HCT116 (cell line): Measurements from ENCODE around the gene SHC4. TPM values are rescaled to one million over a fixed set of nuclear protein-coding genes. Genes with fewer than 3 reads are reported as not detected.

Source experiments
- ATAC-seq: fragments of 200-7000 bp; cut with Tn5 transposase; 2 replicates; pipeline ENCODE4 v1.9.1; 2020; ENCODE audit warnings: mild to moderate bottlenecking, moderate library complexity
- BruUV-seq: library from RNA; stranded (reverse); fragments of 400-500 nt; replicated peaks from 2 replicates; lab custom pipeline; 2021; lab: Mats Ljungman, UMichigan
- CTCF ChIA-PET: fragments of 300-600 bp; sonication (Branson Sonifier 250); formaldehyde crosslinking; loops from one replicate; lab custom pipeline; 2021; ENCODE audit warnings: antibody characterized with exemption; lab: Charles Lee
- POLR2A ChIA-PET: fragments of 300-600, 350-600 bp; sonication (Branson Sonifier 250); formaldehyde crosslinking; loops from one replicate; lab custom pipeline; 2021; ENCODE audit warnings: antibody characterized with exemption; lab: Charles Lee
- RAD21 ChIA-PET, 2 experiments: fragments of 300-600 bp; sonication (Branson Sonifier 250); formaldehyde crosslinking; loops; one replicate each; lab custom pipeline; 2023; ENCODE audit warnings: low total read pairs in 2 of 2; ENCODE audit not compliant: uncharacterized antibody in 2 of 2, unreplicated experiment in 2 of 2, low non-redundant PET in 1 of 2; lab: Charles Lee
- DNase-seq: peaks from one replicate; pipeline ENCODE4 v3.0.0-alpha.2; 2010; ENCODE audit warnings: low read depth, low spot score
- H2AFZ ChIP-seq: fragments of 200-600 bp; shearing (Covaris generic), sonication (generic); 2 replicates; pipeline ENCODE4 v1.6.1; 2017; ENCODE audit warnings: low read depth, mixed run types, mixed read lengths, antibody characterized with exemption, low read length; ENCODE audit not compliant: poor library complexity, severe bottlenecking
- H3K27ac ChIP-seq: 2 replicates; pipeline ENCODE4 v1.5.1; 2012; ENCODE audit warnings: low read depth, low read length
- H3K27me3 ChIP-seq: fragments of 200-600 bp; sonication (generic); 2 replicates; pipeline ENCODE4 v1.6.1; 2016; ENCODE audit warnings: mixed run types, low read length, mixed read lengths; ENCODE audit not compliant: insufficient read depth
- H3K36me3 ChIP-seq, 2 experiments: fragments of 200-500 bp in 1 of 2; fragments of 200-600 bp in 1 of 2; sonication (Bioruptor generic) in 1 of 2; sonication (generic) in 1 of 2; 2 replicates each; pipeline versions ENCODE4 v1.5.1 to v1.6.1; 2014 to 2016; ENCODE audit warnings: low read length in 2 of 2, inconsistent platforms in 1 of 2, mixed read lengths in 1 of 2, mixed run types in 1 of 2; ENCODE audit not compliant: insufficient read depth in 2 of 2, control insufficient read depth in 1 of 2
- H3K4me1 ChIP-seq, 2 experiments: fragments of 200-600 bp in 1 of 2; sonication (generic) in 1 of 2; 2 replicates each; pipeline versions ENCODE4 v1.5.1 to v1.6.1; 2012 to 2017; ENCODE audit warnings: low read length in 2 of 2, inconsistent platforms in 1 of 2, mild to moderate bottlenecking in 1 of 2, mixed read lengths in 1 of 2, mixed run types in 1 of 2, moderate library complexity in 1 of 2; ENCODE audit not compliant: insufficient read depth in 2 of 2, control insufficient read depth in 1 of 2
- H3K4me2 ChIP-seq: fragments of 200-600 bp; sonication (generic); 2 replicates; pipeline ENCODE4 v1.6.1; 2017; ENCODE audit warnings: mixed run types, low read length, mixed read lengths
- H3K4me3 ChIP-seq, 2 experiments: fragments of 200-600 bp in 1 of 2; sonication (generic) in 1 of 2; replicated peaks in 1 of 2; 2 replicates each; pipeline ENCODE4 v1.5.1; 2011 to 2016; ENCODE audit warnings: low read length in 2 of 2, control low read depth in 1 of 2, low read depth in 1 of 2, mild to moderate bottlenecking in 1 of 2, mixed read lengths in 1 of 2, mixed run types in 1 of 2
- H3K79me2 ChIP-seq: fragments of 200-600 bp; sonication (generic); 2 replicates; pipeline ENCODE4 v1.6.1; 2017; ENCODE audit warnings: mild to moderate bottlenecking, mixed run types, low read length, moderate library complexity, mixed read lengths; ENCODE audit not compliant: insufficient read depth
- H3K9ac ChIP-seq: fragments of 200-600 bp; sonication (generic); 2 replicates; pipeline ENCODE4 v1.6.1; 2016; ENCODE audit warnings: low read length, mixed read lengths
- H3K9me2 ChIP-seq: fragments of 200-600 bp; sonication (generic), shearing (Covaris generic); 2 replicates; pipeline ENCODE4 v1.6.1; 2017; ENCODE audit warnings: mixed run types, mild to moderate bottlenecking, moderate library complexity; ENCODE audit not compliant: insufficient read depth
- H3K9me3 ChIP-seq, 2 experiments: fragments of 200-500 bp in 1 of 2; fragments of 200-600 bp in 1 of 2; sonication (Bioruptor generic) in 1 of 2; sonication (generic) in 1 of 2; 2 replicates each; pipeline ENCODE4 v1.6.1; 2014 to 2017; ENCODE audit warnings: low read length in 2 of 2, mixed read lengths in 2 of 2, inconsistent platforms in 1 of 2, low read depth in 1 of 2, mild to moderate bottlenecking in 1 of 2, mixed run types in 1 of 2, moderate library complexity in 1 of 2; ENCODE audit not compliant: control insufficient read depth in 1 of 2, insufficient read depth in 1 of 2
- H4K20me1 ChIP-seq: fragments of 200-600 bp; sonication (generic), shearing (Covaris generic); 2 replicates; pipeline ENCODE4 v1.6.1; 2017; ENCODE audit warnings: mixed run types, mild to moderate bottlenecking, moderate library complexity; ENCODE audit not compliant: insufficient read depth
- ELF1 ChIP-seq: IDR thresholded peaks from 2 replicates; pipeline ENCODE4 v1.6.1; 2012; ENCODE audit warnings: low read depth, borderline replicate concordance
- EZH2 ChIP-seq: fragments of 200-600 bp; sonication (generic); IDR thresholded peaks from 2 replicates; pipeline ENCODE4 v1.6.1; 2017; ENCODE audit warnings: antibody characterized with exemption, mixed run types
- EZH2phosphoT487 ChIP-seq: fragments of 200-600 bp; IDR thresholded peaks from 2 replicates; pipeline ENCODE4 v1.6.1; 2018; ENCODE audit warnings: antibody characterized with exemption, borderline replicate concordance
- FOSL1 ChIP-seq: IDR thresholded peaks from 2 replicates; pipeline ENCODE4 v1.6.1; 2012; ENCODE audit warnings: low read depth
- JUND ChIP-seq: IDR thresholded peaks from 2 replicates; pipeline ENCODE4 v1.6.1; 2012
- POLR2AphosphoS5 ChIP-seq: IDR thresholded peaks from 2 replicates; pipeline ENCODE4 v1.6.1; 2011; ENCODE audit warnings: mild to moderate bottlenecking, low read depth, low read length, moderate library complexity
- RAD21 ChIP-seq: IDR thresholded peaks from 2 replicates; pipeline ENCODE4 v1.6.1; 2012; ENCODE audit warnings: low read depth, mild to moderate bottlenecking
- SP1 ChIP-seq: IDR thresholded peaks from 2 replicates; pipeline ENCODE4 v1.6.1; 2012; ENCODE audit warnings: low read depth
- SRF ChIP-seq: IDR thresholded peaks from 2 replicates; pipeline ENCODE4 v1.6.1; 2012; ENCODE audit warnings: low read depth
- TCF7L2 ChIP-seq: IDR thresholded peaks from 2 replicates; pipeline ENCODE4 v1.7.0; 2011; ENCODE audit warnings: borderline replicate concordance, inconsistent platforms; ENCODE audit not compliant: insufficient read depth, insufficient read length; ENCODE audit errors: extremely low read depth
- YY1 ChIP-seq: IDR thresholded peaks from 2 replicates; pipeline ENCODE4 v1.6.1; 2011; ENCODE audit warnings: low read length, low read depth, moderate library complexity, mild to moderate bottlenecking; ENCODE audit not compliant: insufficient replicate concordance; ENCODE audit errors: extremely low read depth
- ZFX ChIP-seq: fragments of 450-650 bp; IDR thresholded peaks from 2 replicates; pipeline ENCODE4 v1.6.1; 2017
- ZNF274 ChIP-seq: fragments of 200-500 bp; sonication (Bioruptor generic); IDR thresholded peaks from 2 replicates; pipeline ENCODE4 v1.6.1; 2014; ENCODE audit warnings: mild to moderate bottlenecking, low read depth, low read length, inconsistent platforms
- intact Hi-C: fragments of 100-400 bp; cut with micrococcal nuclease; formaldehyde crosslinking; loops from 2 replicates; pipeline ENCODE4 v1.10.0; 2022
- total RNA-seq: library from RNA; stranded (reverse); gene quantifications from one replicate; pipeline ENCODE4 v1.2.1, GENCODE V29; 2021; ENCODE audit not compliant: unreplicated experiment
- TF ChIP-seq, protein P1 (sequence below): IDR thresholded peaks from 2 replicates; pipeline ENCODE4 v1.6.1; 2012
- TF ChIP-seq, protein P2 (sequence below): IDR thresholded peaks from 2 replicates; pipeline ENCODE4 v1.6.1; 2012; ENCODE audit warnings: low read depth

The SHC4 gene
- total RNA-seq, 1 experiment from 2014 or later = 0.44 TPM

- ChIA-PET RAD21 (no interaction called here), CTCF (interaction anchor here (1.9 kb wide), 1 partner anchor 9 kb away, joined by 8 read pairs; no protein-coding TSS in a partner anchor), POLR2A (no interaction called here)
- no peaks in the 10 kb centered on the region for H3K9me3 ChIP-seq
- H3K27me3 ChIP-seq = no peaks in the 10 kb centered on the region
- no peak overlapping the region for H3K4me3 ChIP-seq
- no peak overlapping the region for H2AFZ ChIP-seq
- BruUV-seq = no TSS peak
- H4K20me1 ChIP-seq = no peaks in the 10 kb centered on the region
- H3K27ac ChIP-seq = no peak overlapping the region
- H3K9ac ChIP-seq = no peak overlapping the region
- no peak overlapping the region for H3K4me2 ChIP-seq
- ATAC-seq = no peak
- no peak for DNase-seq
- TF ChIP-seq, protein P1, sequence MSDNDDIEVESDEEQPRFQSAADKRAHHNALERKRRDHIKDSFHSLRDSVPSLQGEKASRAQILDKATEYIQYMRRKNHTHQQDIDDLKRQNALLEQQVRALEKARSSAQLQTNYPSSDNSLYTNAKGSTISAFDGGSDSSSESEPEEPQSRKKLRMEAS = no peak
- TF ChIP-seq FOSL1 (no peak), POLR2AphosphoS5 (no peak), ZNF274 (no peak), EZH2 (no peak), EZH2phosphoT487 (no peak), SP1 (no peak), TCF7L2 (no peak), YY1 (no peak), ELF1 (no peak), SRF (no peak), RAD21 (no peak), ZFX (no peak), JUND (no peak)
- TF ChIP-seq, protein P2, sequence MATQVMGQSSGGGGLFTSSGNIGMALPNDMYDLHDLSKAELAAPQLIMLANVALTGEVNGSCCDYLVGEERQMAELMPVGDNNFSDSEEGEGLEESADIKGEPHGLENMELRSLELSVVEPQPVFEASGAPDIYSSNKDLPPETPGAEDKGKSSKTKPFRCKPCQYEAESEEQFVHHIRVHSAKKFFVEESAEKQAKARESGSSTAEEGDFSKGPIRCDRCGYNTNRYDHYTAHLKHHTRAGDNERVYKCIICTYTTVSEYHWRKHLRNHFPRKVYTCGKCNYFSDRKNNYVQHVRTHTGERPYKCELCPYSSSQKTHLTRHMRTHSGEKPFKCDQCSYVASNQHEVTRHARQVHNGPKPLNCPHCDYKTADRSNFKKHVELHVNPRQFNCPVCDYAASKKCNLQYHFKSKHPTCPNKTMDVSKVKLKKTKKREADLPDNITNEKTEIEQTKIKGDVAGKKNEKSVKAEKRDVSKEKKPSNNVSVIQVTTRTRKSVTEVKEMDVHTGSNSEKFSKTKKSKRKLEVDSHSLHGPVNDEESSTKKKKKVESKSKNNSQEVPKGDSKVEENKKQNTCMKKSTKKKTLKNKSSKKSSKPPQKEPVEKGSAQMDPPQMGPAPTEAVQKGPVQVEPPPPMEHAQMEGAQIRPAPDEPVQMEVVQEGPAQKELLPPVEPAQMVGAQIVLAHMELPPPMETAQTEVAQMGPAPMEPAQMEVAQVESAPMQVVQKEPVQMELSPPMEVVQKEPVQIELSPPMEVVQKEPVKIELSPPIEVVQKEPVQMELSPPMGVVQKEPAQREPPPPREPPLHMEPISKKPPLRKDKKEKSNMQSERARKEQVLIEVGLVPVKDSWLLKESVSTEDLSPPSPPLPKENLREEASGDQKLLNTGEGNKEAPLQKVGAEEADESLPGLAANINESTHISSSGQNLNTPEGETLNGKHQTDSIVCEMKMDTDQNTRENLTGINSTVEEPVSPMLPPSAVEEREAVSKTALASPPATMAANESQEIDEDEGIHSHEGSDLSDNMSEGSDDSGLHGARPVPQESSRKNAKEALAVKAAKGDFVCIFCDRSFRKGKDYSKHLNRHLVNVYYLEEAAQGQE = no peak
- no peaks in the 10 kb centered on the region for H3K9me2 ChIP-seq
- H3K4me1 ChIP-seq = no peaks in the 10 kb centered on the region
- no peaks in the 10 kb centered on the region for H3K79me2 ChIP-seq
- intact Hi-C loops = no loop called here
- H3K36me3 ChIP-seq = no peaks in the 10 kb centered on the region
Observed at GRCh38 chr15:48984021-48984710, 20.4 kb upstream of the SHC4 start.
